GM23338 (cell line): Measurements from ENCODE around the gene SLC26A1.

Source experiments
- CREB1 ChIP-seq: fragments of 250-450 bp; sonication (Bioruptor Pico); IDR thresholded peaks from 2 replicates; pipeline ENCODE4 v1.5.0; 2020; ENCODE audit warnings: low read depth, mild to moderate bottlenecking, moderate library complexity
- EZH2 ChIP-seq: fragments of 200-600 bp; sonication (generic); IDR thresholded peaks from one replicate; pipeline ENCODE4 v1.8.0; 2017; ENCODE audit warnings: antibody characterized with exemption, mild to moderate bottlenecking, low read depth; ENCODE audit not compliant: unreplicated experiment
- NANOG ChIP-seq: IDR thresholded peaks from 2 replicates; pipeline ENCODE4 v1.6.1; 2016; ENCODE audit warnings: antibody characterized with exemption, borderline replicate concordance
- POLR2AphosphoS5 ChIP-seq: IDR thresholded peaks from 2 replicates; pipeline ENCODE4 v1.6.1; 2016; ENCODE audit warnings: antibody characterized with exemption, low read depth
- TF ChIP-seq, protein P1 (sequence below), 2 experiments: fragments of 200-600 bp in 1 of 2; sonication (generic) in 1 of 2; conservative IDR thresholded peaks; 2 replicates each; pipeline versions ENCODE4 v1.5.1 to v1.6.1; 2016 to 2017; ENCODE audit warnings: antibody characterized with exemption in 2 of 2, low read depth in 2 of 2, mild to moderate bottlenecking in 2 of 2, moderate library complexity in 1 of 2
- TF ChIP-seq, protein P2 (sequence below): IDR thresholded peaks from one replicate; pipeline ENCODE4 v1.6.1; 2018; ENCODE audit warnings: antibody characterized with exemption; ENCODE audit not compliant: unreplicated experiment
- TF ChIP-seq, protein P3 (sequence below): IDR thresholded peaks from 2 replicates; pipeline ENCODE4 v1.6.1; 2016; ENCODE audit warnings: antibody characterized with exemption

DNA sequence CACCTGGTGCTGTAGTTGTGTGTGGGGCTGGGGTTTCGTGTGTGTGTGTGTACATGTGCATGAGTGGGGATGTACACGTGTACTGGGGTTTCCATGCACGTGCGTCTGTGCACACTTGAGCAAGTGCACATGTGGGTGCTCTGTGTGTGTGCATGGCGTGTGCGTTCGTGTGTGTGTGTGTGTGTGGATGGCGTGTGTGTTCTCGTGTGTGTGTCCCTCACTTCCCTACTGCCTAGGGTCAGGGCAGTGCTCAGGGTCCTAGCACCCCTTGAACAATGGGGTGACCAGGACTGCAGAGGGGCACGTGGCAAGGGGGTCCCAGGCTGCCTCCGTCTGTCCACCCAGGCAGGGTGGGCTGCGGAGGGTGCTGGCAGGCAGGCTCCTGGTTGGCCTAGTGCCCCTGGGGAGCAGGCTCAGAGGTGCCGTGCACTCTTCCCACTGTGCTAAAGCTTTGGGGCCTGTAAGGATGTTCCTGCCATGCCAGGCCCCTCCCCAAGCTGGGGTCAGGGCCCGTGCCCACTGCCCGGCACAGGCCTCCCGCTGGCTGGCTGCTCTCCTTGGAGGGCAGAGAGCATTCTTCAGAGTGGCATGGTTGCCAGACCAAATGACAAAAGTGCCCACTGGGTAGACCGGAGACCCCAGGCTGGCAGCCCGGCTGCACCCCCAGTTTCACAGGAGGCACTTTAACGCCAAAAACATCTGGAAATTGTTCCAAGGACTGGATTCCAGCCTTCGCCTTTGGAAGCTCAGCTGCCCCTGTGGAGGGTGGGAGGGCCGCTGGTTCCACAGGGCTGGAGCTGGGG lies 47.3 kb upstream of the SLC26A1 start:
- TF ChIP-seq, protein P1, sequence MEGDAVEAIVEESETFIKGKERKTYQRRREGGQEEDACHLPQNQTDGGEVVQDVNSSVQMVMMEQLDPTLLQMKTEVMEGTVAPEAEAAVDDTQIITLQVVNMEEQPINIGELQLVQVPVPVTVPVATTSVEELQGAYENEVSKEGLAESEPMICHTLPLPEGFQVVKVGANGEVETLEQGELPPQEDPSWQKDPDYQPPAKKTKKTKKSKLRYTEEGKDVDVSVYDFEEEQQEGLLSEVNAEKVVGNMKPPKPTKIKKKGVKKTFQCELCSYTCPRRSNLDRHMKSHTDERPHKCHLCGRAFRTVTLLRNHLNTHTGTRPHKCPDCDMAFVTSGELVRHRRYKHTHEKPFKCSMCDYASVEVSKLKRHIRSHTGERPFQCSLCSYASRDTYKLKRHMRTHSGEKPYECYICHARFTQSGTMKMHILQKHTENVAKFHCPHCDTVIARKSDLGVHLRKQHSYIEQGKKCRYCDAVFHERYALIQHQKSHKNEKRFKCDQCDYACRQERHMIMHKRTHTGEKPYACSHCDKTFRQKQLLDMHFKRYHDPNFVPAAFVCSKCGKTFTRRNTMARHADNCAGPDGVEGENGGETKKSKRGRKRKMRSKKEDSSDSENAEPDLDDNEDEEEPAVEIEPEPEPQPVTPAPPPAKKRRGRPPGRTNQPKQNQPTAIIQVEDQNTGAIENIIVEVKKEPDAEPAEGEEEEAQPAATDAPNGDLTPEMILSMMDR (conservative IDR thresholded peaks at IDR 0.05; ENCODE audit: low read depth in 2 of 2) = no peak
- TF ChIP-seq POLR2AphosphoS5 = no peak
- TF ChIP-seq, protein P2, sequence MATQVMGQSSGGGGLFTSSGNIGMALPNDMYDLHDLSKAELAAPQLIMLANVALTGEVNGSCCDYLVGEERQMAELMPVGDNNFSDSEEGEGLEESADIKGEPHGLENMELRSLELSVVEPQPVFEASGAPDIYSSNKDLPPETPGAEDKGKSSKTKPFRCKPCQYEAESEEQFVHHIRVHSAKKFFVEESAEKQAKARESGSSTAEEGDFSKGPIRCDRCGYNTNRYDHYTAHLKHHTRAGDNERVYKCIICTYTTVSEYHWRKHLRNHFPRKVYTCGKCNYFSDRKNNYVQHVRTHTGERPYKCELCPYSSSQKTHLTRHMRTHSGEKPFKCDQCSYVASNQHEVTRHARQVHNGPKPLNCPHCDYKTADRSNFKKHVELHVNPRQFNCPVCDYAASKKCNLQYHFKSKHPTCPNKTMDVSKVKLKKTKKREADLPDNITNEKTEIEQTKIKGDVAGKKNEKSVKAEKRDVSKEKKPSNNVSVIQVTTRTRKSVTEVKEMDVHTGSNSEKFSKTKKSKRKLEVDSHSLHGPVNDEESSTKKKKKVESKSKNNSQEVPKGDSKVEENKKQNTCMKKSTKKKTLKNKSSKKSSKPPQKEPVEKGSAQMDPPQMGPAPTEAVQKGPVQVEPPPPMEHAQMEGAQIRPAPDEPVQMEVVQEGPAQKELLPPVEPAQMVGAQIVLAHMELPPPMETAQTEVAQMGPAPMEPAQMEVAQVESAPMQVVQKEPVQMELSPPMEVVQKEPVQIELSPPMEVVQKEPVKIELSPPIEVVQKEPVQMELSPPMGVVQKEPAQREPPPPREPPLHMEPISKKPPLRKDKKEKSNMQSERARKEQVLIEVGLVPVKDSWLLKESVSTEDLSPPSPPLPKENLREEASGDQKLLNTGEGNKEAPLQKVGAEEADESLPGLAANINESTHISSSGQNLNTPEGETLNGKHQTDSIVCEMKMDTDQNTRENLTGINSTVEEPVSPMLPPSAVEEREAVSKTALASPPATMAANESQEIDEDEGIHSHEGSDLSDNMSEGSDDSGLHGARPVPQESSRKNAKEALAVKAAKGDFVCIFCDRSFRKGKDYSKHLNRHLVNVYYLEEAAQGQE = no peak
- TF ChIP-seq EZH2 = no peak
- TF ChIP-seq, protein P3, sequence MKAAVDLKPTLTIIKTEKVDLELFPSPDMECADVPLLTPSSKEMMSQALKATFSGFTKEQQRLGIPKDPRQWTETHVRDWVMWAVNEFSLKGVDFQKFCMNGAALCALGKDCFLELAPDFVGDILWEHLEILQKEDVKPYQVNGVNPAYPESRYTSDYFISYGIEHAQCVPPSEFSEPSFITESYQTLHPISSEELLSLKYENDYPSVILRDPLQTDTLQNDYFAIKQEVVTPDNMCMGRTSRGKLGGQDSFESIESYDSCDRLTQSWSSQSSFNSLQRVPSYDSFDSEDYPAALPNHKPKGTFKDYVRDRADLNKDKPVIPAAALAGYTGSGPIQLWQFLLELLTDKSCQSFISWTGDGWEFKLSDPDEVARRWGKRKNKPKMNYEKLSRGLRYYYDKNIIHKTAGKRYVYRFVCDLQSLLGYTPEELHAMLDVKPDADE = no peak
- TF ChIP-seq CREB1 (CRISPR knock-in tag) = no peak
- no peak for TF ChIP-seq NANOG
